HG03457 (cell line): ENCODE measurements around the gene RGL1.

Experiments used
- ATAC-seq: cut with Tn5 transposase; IDR thresholded peaks from one replicate; pipeline ENCODE4 v1.9.1; 2021; ENCODE audit warnings: moderate number of reproducible peaks; ENCODE audit not compliant: unreplicated experiment

RGL1 gene

GRCh38 chr1:183885142-183885735 is 80.3 kb downstream of the RGL1 start:
- ATAC-seq = no peak

- no peak for ATAC-seq
Observed at GRCh38 chr1:183886083-183886828, 81.3 kb downstream of the RGL1 start.

- no peak for ATAC-seq
Observed at GRCh38 chr1:183886853-183887252, 81.9 kb downstream of the RGL1 start.

GRCh38 chr1:183887826-183888819 is 83.2 kb downstream of the RGL1 start:
- ATAC-seq = no peak

- ATAC-seq = no peak
Observed at GRCh38 chr1:183889095-183889494, 84.2 kb downstream of the RGL1 start.

GRCh38 chr1:183891158-183891856 is 86.4 kb downstream of the RGL1 start:
- ATAC-seq = peak; percentile 81

- no peak for ATAC-seq
Observed at GRCh38 chr1:183892351-183892793, 87.5 kb downstream of the RGL1 start.

GRCh38 chr1:183893561-183894289 is 88.8 kb downstream of the RGL1 start:
- no peak for ATAC-seq

GRCh38 chr1:183894290-183894565 is 89.3 kb downstream of the RGL1 start:
- ATAC-seq = no peak

GRCh38 chr1:183896466-183897048 is 91.6 kb downstream of the RGL1 start:
- ATAC-seq = no peak

GRCh38 chr1:183898001-183898396 is 93.1 kb downstream of the RGL1 start:
- peak; percentile 2 for ATAC-seq

GRCh38 chr1:183898610-183899009 is 93.7 kb downstream of the RGL1 start:
- ATAC-seq = no peak

- ATAC-seq = no peak
Observed at GRCh38 chr1:183901748-183902330, 96.9 kb downstream of the RGL1 start.

GRCh38 chr1:183903101-183903500 is 98.2 kb downstream of the RGL1 start:
- no peak for ATAC-seq

- no peak for ATAC-seq
Observed at GRCh38 chr1:183905508-183906113, 100.7 kb downstream of the RGL1 start.

- no peak for ATAC-seq
Observed at GRCh38 chr1:183907070-183907469, 102.2 kb downstream of the RGL1 start.

- no peak for ATAC-seq
Observed at GRCh38 chr1:183908079-183908478, 103.2 kb downstream of the RGL1 start.

GRCh38 chr1:183909672-183910071 is 104.8 kb downstream of the RGL1 start:
- no peak for ATAC-seq

GRCh38 chr1:183910845-183911244 is 105.9 kb downstream of the RGL1 start:
- peak; percentile 27 for ATAC-seq
